HG03571 (cell line): Measurements from ENCODE around the gene ITGA8.
"Not testable (repeated sequence)": the region's sequence is repeated elsewhere in the genome, so short reads cannot be mapped to it uniquely, and the experiment has no call there.

Experiments
- ATAC-seq: cut with Tn5 transposase; IDR thresholded peaks from one replicate; pipeline ENCODE4 v1.9.1; 2021; ENCODE audit not compliant: unreplicated experiment

ITGA8 gene

GRCh38 chr10:15567952-15568351 is 151.8 kb downstream of the ITGA8 start:
- no peak for ATAC-seq

GRCh38 chr10:15563246-15563645 is 156.5 kb downstream of the ITGA8 start:
- no peak for ATAC-seq

GRCh38 chr10:15562578-15562977 is 157.1 kb downstream of the ITGA8 start:
- ATAC-seq = no peak

- no peak for ATAC-seq
These were observed 157.6 kb downstream of the ITGA8 start for GRCh38 chr10:15562116-15562515.

- ATAC-seq = no peak
These were observed 161.6 kb downstream of the ITGA8 start for GRCh38 chr10:15558136-15558535.

- ATAC-seq = not testable (repeated sequence)
These were observed 162.6 kb downstream of the ITGA8 start for GRCh38 chr10:15557168-15557567.

- no peak for ATAC-seq
These were observed 168.8 kb downstream of the ITGA8 start for GRCh38 chr10:15550950-15551349.

- ATAC-seq = no peak
These were observed 171.4 kb downstream of the ITGA8 start for GRCh38 chr10:15548331-15548730.

- ATAC-seq = no peak
These were observed 173.1 kb downstream of the ITGA8 start for GRCh38 chr10:15546606-15547005.

- no peak for ATAC-seq
These were observed 173.8 kb downstream of the ITGA8 start for GRCh38 chr10:15545884-15546283.

- no peak for ATAC-seq
These were observed 174.5 kb downstream of the ITGA8 start for GRCh38 chr10:15545266-15545665.

GRCh38 chr10:15543994-15544393 is 175.7 kb downstream of the ITGA8 start:
- no peak for ATAC-seq

GRCh38 chr10:15542817-15543216 is 176.9 kb downstream of the ITGA8 start:
- no peak for ATAC-seq

- no peak for ATAC-seq
These were observed 178.3 kb downstream of the ITGA8 start for GRCh38 chr10:15541376-15541775.

GRCh38 chr10:15540727-15541126 is 179.0 kb downstream of the ITGA8 start:
- no peak for ATAC-seq

GRCh38 chr10:15539262-15539661 is 180.5 kb downstream of the ITGA8 start:
- no peak for ATAC-seq

GRCh38 chr10:15534928-15535538 is 184.7 kb downstream of the ITGA8 start:
- ATAC-seq = not testable (repeated sequence)

GRCh38 chr10:15531927-15532722 is 187.6 kb downstream of the ITGA8 start:
- ATAC-seq = no peak

- no peak for ATAC-seq
These were observed 190.9 kb downstream of the ITGA8 start for GRCh38 chr10:15528859-15529239.

GRCh38 chr10:15526754-15527153 is 193.0 kb downstream of the ITGA8 start:
- no peak for ATAC-seq

GRCh38 chr10:15521328-15521903 is 198.3 kb downstream of the ITGA8 start:
- no peak for ATAC-seq

GRCh38 chr10:15518250-15518649 is 201.5 kb downstream of the ITGA8 start:
- no peak for ATAC-seq
